Uterus (tissue), 2 donors: ENCODE data around the gene C10orf53.

Source experiments
- CTCF ChIP-seq, 4 experiments: fragments of 200-600 bp in 2 of 4; fragments of 450-650 bp in 2 of 4; sonication (generic) in 2 of 4; IDR thresholded peaks; one replicate each; pipeline ENCODE4 v1.5.1; 2016 to 2019; ENCODE audit warnings: antibody characterized with exemption in 4 of 4, mild to moderate bottlenecking in 2 of 4, moderate library complexity in 1 of 4
- POLR2A ChIP-seq, 2 donors: fragments of 450-650 bp; IDR thresholded peaks; one replicate each; pipeline ENCODE4 v1.6.1; 2016; ENCODE audit warnings: antibody characterized with exemption in 2 of 2, mild to moderate bottlenecking in 1 of 2, moderate library complexity in 1 of 2

DNA sequence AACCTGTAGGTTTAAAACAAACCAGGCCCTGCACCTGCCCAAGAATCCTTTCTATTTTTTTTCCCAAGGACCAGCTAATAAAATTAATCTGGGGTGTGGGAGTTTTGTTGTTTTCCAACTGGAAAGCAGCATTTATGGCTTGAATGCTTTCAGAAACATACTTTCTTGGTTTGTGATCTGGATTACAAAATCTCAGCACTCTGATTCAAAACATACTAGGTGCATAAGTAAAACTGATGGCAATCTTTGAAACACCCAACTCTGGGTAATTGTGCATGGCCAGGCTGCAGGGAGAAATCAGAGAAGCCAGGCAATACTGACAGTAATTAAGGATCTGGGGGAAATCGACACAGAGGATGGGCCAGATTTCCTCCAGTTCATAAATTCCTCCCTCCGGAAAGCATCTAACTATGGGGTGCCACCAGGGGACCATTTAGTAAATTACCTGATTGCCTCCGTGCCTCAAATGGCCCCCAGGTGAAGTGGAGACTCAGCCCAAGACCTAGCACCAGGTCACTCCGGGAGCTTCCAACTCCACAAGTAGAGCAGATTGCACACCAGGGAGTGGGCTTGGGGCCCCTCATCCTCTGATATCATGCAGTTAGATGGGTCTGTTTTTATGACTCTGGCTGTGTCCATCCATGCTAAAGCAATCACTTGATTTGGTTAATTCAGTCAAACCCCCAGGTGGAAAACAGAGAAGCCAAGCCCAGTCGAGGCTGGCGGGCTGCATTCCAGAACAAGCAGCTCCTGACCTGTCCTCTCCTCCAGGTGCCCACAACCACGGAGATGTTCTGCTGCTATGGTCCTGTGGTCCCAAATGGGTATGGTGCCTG lies 15.2 kb upstream of the C10orf53 start:
- TF ChIP-seq POLR2A (IDR thresholded peaks at IDR 0.05) (no peak), CTCF (IDR thresholded peaks at IDR 0.05) (no peak)
